OCI-M1 (cell line): ENCODE results near the gene TRPM3.

Experiments used
- DNase-seq: peaks from one replicate; lab custom pipeline; 2025; lab: John Stamatoyannopoulos, UW

TRPM3 gene

DNA sequence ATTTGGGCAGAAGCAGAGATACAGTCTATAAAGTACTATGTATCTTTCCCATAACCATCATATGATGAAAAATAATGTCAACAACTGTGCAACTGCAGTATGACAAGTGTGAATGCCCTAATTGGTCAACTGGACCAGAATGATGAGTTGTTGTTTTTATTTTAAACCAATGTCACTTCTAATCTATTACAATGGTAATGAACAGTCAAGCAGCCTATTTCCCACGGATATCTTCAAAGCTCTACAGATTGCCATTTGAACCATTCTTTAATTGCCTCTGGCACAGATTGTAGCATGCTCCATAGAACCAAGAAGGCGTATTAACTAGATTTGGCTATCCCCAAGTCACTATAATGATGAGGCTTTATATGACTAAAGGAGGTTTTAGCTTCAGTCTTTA is 233.6 kb downstream of the TRPM3 start:
- DNase-seq: no peak

- DNase-seq: no peak
Observed at GRCh38 chr9:70883963-70884793, 237.2 kb downstream of the TRPM3 start.

GRCh38 chr9:70883056-70883455 is 238.4 kb downstream of the TRPM3 start:
- DNase-seq: no peak

DNA sequence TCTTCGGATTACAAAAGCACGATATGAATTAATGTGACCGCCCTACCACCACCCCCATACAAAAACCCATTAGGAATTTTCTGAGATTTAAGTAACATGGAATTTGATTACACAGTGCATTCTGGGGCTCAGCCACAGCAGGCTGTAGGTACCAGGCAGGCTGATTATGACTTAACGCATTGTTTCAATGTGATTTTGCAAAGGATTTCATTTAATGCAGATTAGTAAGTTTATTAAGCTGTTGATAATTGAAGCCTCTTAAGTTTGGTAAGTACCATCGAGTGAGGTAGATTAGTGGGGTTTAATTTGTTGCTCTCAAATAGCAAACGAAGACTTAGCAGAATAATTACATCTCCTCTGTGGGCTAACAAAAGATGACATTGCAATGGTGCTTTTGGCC is 240.1 kb downstream of the TRPM3 start:
- DNase-seq: no peak

DNA sequence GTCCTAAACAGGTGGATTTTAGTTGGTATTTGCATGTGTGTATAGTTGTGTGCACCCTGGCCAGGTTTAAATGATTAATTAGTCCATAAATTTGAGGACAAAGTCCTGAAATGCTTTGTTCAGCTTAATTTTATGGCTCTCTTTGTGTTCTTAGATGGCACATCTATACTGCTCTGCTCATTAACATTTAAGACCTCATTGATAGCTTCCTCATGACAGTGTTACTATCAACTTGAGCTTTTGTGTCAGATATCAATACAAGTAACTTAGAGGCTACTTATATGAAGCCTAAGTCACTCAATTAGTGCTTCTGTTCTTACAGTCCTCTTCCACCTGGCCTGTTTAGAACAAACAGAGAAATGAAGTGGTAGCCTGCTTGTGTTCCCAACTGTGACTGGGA is 240.9 kb downstream of the TRPM3 start:
- DNase-seq: no peak

- peak; percentile 48 for DNase-seq
Observed at GRCh38 chr9:70878576-70878975, 242.8 kb downstream of the TRPM3 start.

DNA sequence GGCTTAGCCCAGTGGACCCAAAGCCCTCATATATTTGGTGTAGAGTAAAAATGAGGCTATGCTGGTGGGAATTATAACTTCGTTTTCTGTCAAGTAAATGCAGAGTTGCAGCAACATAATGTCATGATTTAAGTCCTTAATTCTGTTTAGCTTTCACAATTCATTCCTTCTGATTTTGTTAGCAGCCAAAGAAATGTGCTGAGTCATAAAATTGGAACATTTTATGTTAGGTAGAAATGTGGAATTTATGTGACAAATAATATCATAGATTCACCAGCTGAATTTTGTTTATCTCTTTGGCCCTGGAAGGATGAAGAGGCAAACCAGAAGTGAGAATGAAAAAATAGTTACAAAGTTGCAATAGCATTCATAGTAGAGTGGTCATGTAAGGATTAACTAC is 247.0 kb downstream of the TRPM3 start:
- DNase-seq: no peak

DNA sequence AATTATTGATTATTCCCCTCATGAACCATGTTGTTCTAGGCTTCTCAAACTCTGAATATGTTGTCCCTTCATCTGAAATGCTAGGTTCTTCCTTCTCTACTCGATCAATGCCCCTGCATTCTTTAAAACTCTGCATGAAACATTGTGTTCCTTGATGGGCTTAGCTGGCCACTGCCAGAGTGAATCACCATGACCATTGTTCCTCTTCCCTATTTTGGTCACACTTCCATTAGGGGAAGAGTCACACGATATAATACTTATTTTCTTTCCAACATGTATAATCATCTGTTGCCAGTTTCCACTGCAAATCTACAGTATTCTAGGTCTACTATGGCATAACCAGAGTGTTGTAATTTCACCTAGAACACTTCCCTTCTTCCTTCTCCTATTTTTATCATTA is 247.9 kb downstream of the TRPM3 start:
- no peak for DNase-seq

GRCh38 chr9:70868661-70869652 is 252.5 kb downstream of the TRPM3 start:
- no peak for DNase-seq

GRCh38 chr9:70868041-70868440 is 253.4 kb downstream of the TRPM3 start:
- DNase-seq: no peak

GRCh38 chr9:70865471-70865870 is 255.9 kb downstream of the TRPM3 start:
- DNase-seq: peak; percentile 46

GRCh38 chr9:70861797-70862196 is 259.6 kb downstream of the TRPM3 start:
- no peak for DNase-seq

DNA sequence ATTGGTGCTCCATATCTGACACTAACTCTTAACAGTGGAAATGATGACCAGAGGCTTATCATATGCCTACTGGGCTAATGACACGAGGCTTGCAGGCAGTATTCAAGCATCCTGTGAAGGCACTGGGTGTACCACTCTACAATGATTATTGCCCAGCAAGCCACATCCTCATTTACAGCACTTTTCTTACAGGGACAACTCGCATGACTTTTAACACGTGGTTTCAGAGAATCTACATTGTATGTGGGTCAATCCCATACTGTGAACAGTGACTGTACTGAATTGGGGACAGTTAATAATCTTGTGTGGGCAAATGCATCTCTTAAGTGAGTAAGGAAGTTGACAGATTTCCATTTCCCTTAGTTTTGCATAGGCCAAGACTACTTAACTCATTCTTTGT is 260.0 kb downstream of the TRPM3 start:
- no peak for DNase-seq

- DNase-seq: no peak
Observed at GRCh38 chr9:70859694-70860093, 261.7 kb downstream of the TRPM3 start.

GRCh38 chr9:70856411-70856810 is 265.0 kb downstream of the TRPM3 start:
- no peak for DNase-seq

DNA sequence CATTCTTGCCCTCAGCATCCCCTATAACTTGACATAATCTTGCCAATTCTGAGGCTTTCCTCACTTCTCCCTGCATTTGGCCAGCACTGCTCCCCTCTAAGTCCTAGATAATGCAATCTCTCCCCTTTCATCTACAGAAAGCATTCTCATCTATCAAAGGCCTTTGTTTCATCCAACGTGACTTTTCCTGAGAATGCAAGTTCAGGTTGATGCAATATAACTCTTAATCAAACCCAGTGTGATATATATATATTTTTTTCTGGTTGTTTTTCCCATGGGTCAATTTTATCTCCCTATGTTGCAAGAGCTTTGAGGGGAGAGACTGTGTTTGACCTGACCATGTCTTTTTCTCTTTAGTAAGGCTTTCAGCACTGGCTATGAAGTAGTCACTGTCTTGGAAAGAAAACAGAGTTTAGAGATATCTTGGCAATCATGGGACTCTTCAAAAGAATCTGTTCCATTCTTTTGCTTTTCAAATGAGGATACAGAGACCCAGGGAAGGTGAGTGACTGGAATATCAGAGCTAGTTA is 268.6 kb downstream of the TRPM3 start:
- no peak for DNase-seq

DNA sequence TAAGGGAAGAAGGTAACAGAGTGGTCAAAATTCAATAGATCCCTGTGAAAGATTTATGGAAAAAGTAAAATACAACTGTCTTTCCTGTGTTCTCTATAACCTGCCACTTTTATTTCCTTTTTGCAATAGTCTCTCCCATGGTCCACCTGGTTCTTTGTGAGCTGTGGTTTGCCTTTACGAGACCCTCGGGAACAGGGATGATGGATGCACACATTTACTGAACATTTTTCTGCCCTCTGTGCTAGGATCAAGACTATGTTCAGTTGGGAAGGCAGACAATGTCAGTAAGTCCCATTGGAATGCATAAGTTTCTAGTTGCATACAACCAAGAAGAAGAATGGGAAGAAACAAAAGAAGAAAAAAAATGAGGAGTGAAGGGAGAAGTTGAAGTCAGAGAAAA is 281.2 kb downstream of the TRPM3 start:
- DNase-seq: no peak

DNA sequence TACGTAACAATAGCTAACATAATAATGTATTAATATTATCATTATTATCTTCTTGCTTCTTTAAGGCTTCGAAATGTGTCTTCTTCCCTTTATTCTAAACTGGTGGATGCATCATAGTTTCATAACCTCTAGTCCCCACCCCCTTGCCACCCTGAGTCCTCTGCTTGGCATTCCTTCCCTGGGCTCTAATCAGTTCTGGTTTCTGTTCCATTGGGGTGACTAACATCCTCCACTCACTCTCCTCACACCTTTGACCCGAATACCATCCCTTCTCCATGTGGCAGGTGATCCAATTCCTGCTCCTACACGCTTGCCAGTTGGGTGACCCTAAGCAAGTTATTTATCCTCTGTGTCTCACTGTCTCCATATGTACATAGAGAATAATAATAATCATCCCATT is 286.1 kb downstream of the TRPM3 start:
- DNase-seq: no peak

DNA sequence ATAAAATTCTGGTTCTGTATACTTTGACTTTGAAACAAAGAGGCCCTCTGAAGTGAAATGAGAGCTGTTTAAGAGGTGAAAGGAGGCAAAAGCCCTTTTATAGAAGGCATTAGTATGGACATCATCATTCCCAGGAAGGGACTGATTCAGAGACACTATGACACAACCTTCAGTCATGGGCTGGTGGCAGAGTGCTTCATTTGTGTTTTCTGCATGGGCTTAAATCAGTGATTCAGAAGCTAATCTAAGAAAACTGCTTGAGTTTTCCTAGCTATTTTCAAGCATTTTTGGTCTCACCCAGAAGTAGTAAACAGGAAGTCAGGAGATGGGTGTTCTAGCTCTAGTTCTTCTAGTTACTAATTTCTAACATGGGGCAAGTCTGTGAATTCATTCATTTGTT is 288.9 kb downstream of the TRPM3 start:
- no peak for DNase-seq

DNA sequence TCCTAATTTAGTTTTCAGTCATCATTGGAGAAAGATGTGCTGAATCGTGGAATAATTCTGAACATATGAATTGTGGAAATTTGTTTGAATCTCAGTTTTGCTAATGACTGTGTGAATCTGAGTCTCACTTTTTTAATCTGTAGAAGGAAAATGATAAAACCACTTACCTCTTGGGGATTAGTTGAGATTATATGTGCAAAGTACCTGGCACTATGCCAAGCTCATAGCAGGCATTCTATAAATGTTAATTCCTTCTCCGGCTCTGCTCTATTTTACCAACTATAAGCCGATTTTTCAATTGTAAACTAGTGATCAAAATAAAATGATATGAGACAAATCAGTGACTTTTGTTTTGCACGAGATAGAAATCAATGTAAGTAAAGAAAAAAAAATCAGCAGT is 290.8 kb downstream of the TRPM3 start:
- DNase-seq: no peak

DNA sequence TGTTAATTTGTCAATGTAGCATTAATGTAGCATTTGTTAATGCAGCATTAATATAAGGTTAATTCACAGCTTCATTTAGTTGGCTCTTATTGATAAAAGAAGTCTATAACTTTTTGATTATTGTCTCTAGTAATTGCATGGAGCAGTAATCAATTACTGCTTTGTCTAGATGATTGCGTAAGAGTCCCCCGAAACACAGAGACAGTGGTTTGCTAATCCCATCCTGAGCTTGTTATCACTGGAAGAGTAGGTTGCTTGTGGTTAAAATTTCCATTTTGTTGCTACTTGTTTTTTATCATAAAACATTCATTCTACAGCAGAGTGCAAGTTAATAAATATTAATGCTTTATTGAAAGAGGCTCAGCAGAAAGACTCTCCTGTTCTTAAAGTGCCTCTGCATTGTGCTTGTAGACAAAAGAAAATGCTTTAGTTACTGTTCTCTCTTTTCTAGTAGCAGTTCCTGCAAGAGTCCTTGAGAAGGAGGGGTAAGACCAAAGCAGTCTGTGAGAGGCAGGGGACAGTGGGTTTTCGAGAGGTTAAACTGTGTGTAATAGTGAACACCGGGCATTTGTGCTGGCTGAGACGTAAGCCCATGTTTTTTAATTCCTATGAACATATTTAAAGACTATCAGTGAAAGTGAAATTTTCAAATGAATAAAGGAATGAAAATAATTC is 291.7 kb downstream of the TRPM3 start:
- DNase-seq: peak; percentile 38

DNA sequence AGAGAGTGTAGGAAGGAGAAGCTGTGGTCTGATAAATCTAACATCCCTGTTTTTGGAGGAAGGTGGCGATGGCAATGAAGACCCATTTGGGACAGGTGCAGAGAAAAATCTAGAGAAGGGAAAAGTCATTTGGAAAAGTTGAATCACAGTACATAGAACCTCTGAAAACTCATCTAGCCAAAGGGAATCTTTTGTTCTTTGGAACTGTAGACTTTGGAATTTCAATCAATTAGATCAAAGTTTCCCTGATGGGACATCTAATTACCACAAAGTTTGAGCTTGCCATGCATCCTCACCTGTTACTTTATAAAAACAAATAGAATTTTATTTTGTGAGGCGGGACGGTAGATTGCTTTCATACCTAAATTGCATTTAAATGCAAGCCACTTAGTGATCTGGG is 294.9 kb downstream of the TRPM3 start:
- no peak for DNase-seq
